HEK293 (cell line): Measurements from ENCODE around the gene MAP3K7CL.
A peak's percentile ranks its signal among the peaks of the same experiment; 100 is the strongest.

Source experiments
- AEBP2 ChIP-seq: fragments of 450-650 bp; formaldehyde crosslinking; IDR thresholded peaks from 2 replicates; pipeline ENCODE4 v1.5.1; 2016; ENCODE audit warnings: missing biosample characterization, missing genetic modification characterization, borderline replicate concordance
- BCL11A ChIP-seq: fragments of 450-650 bp; formaldehyde crosslinking; IDR thresholded peaks from 2 replicates; pipeline ENCODE4 v1.5.1; 2016; ENCODE audit warnings: low read depth, missing biosample characterization, missing genetic modification characterization
- CTCF ChIP-seq: fragments of 450-650 bp; formaldehyde crosslinking; IDR thresholded peaks from 2 replicates; pipeline ENCODE4 v1.5.1; 2016; ENCODE audit warnings: missing biosample characterization, missing genetic modification characterization
- FEZF1 ChIP-seq: fragments of 450-650 bp; formaldehyde crosslinking; IDR thresholded peaks from 2 replicates; pipeline ENCODE4 v1.5.1; 2016; ENCODE audit warnings: missing biosample characterization, missing genetic modification characterization
- KLF16 ChIP-seq: fragments of 450-650 bp; formaldehyde crosslinking; IDR thresholded peaks from 2 replicates; pipeline ENCODE4 v1.5.1; 2017; ENCODE audit warnings: missing biosample characterization, missing genetic modification characterization
- KLF7 ChIP-seq: fragments of 450-650 bp; formaldehyde crosslinking; IDR thresholded peaks from 2 replicates; pipeline ENCODE4 v1.5.1; 2016; ENCODE audit warnings: missing biosample characterization, missing genetic modification characterization, borderline replicate concordance
- MYNN ChIP-seq: fragments of 450-650 bp; formaldehyde crosslinking; IDR thresholded peaks from 2 replicates; pipeline ENCODE4 v1.5.1; 2016; ENCODE audit warnings: missing biosample characterization, missing genetic modification characterization, borderline replicate concordance
- OVOL3 ChIP-seq: fragments of 450-650 bp; formaldehyde crosslinking; IDR thresholded peaks from 2 replicates; pipeline ENCODE4 v1.5.1; 2016; ENCODE audit warnings: missing biosample characterization, missing genetic modification characterization
- REPIN1 ChIP-seq: fragments of 450-650 bp; formaldehyde crosslinking; IDR thresholded peaks from 2 replicates; pipeline ENCODE4 v1.5.1; 2017; ENCODE audit warnings: missing biosample characterization, missing genetic modification characterization, low read depth
- SETDB1 ChIP-seq: IDR thresholded peaks from one replicate; pipeline ENCODE4 v1.6.1; 2017; ENCODE audit warnings: mild to moderate bottlenecking, low read length, moderate library complexity, mixed read lengths; ENCODE audit not compliant: insufficient read length
- ZBTB6 ChIP-seq: fragments of 450-650 bp; formaldehyde crosslinking; IDR thresholded peaks from 2 replicates; pipeline ENCODE4 v1.5.1; 2017; ENCODE audit warnings: missing biosample characterization, missing genetic modification characterization
- ZFP69B ChIP-seq: fragments of 450-650 bp; formaldehyde crosslinking; IDR thresholded peaks from 2 replicates; pipeline ENCODE4 v1.5.1; 2016; ENCODE audit warnings: missing biosample characterization, missing genetic modification characterization
- ZNF221 ChIP-seq: fragments of 450-650 bp; formaldehyde crosslinking; IDR thresholded peaks from 2 replicates; pipeline ENCODE4 v1.5.1; 2017; ENCODE audit warnings: missing biosample characterization, missing genetic modification characterization, borderline replicate concordance
- ZNF239 ChIP-seq: fragments of 450-650 bp; formaldehyde crosslinking; IDR thresholded peaks from 2 replicates; pipeline ENCODE4 v1.5.1; 2016; ENCODE audit warnings: missing biosample characterization, missing genetic modification characterization
- ZNF302 ChIP-seq: fragments of 450-650 bp; formaldehyde crosslinking; IDR thresholded peaks from 2 replicates; pipeline ENCODE4 v1.5.1; 2016; ENCODE audit warnings: missing biosample characterization, missing genetic modification characterization, low read depth
- ZNF398 ChIP-seq: fragments of 450-650 bp; formaldehyde crosslinking; IDR thresholded peaks from 2 replicates; pipeline ENCODE4 v1.5.1; 2017; ENCODE audit warnings: missing biosample characterization, missing genetic modification characterization
- ZNF404 ChIP-seq: fragments of 450-650 bp; formaldehyde crosslinking; IDR thresholded peaks from 2 replicates; pipeline ENCODE4 v1.5.1; 2017; ENCODE audit warnings: missing biosample characterization, missing genetic modification characterization
- ZNF416 ChIP-seq: fragments of 450-650 bp; formaldehyde crosslinking; IDR thresholded peaks from 2 replicates; pipeline ENCODE4 v1.5.1; 2016; ENCODE audit warnings: missing biosample characterization, missing genetic modification characterization
- ZNF518A ChIP-seq: fragments of 450-650 bp; formaldehyde crosslinking; conservative IDR thresholded peaks from 2 replicates; pipeline ENCODE4 v1.5.1; 2016; ENCODE audit warnings: low read depth, missing biosample characterization, missing genetic modification characterization
- ZNF548 ChIP-seq: fragments of 450-650 bp; formaldehyde crosslinking; IDR thresholded peaks from 2 replicates; pipeline ENCODE4 v1.5.1; 2016; ENCODE audit warnings: missing biosample characterization, missing genetic modification characterization
- ZNF639 ChIP-seq: fragments of 450-650 bp; formaldehyde crosslinking; IDR thresholded peaks from 2 replicates; pipeline ENCODE4 v1.5.1; 2016; ENCODE audit warnings: missing biosample characterization, missing genetic modification characterization
- ZNF692 ChIP-seq: fragments of 450-650 bp; formaldehyde crosslinking; IDR thresholded peaks from 2 replicates; pipeline ENCODE4 v1.5.1; 2016; ENCODE audit warnings: missing biosample characterization, missing genetic modification characterization
- ZNF707 ChIP-seq: fragments of 450-650 bp; formaldehyde crosslinking; IDR thresholded peaks from 2 replicates; pipeline ENCODE4 v1.5.1; 2016; ENCODE audit warnings: missing biosample characterization, missing genetic modification characterization
- ZNF768 ChIP-seq: fragments of 450-650 bp; formaldehyde crosslinking; IDR thresholded peaks from 2 replicates; pipeline ENCODE4 v1.5.1; 2018; ENCODE audit warnings: missing biosample characterization, mild to moderate bottlenecking, missing genetic modification characterization
- ZNF830 ChIP-seq: fragments of 450-650 bp; IDR thresholded peaks from 2 replicates; pipeline ENCODE4 v1.5.0; 2018; ENCODE audit warnings: missing biosample characterization, missing genetic modification characterization, low read depth, mild to moderate bottlenecking, moderate library complexity

Gene MAP3K7CL

GRCh38 chr21:29217818-29218291, 87.4 kb downstream of the MAP3K7CL start (continued):
- TF ChIP-seq ZNF707 (tag by site-specific recombination) = no peak
- no peak for TF ChIP-seq ZNF416 (tag by site-specific recombination)
- no peak for TF ChIP-seq CTCF
- no peak for TF ChIP-seq SETDB1
- peak; percentile 94 for TF ChIP-seq ZFP69B (tag by site-specific recombination)
- peak; percentile 86 for TF ChIP-seq KLF16
- no peak for TF ChIP-seq ZNF404 (tag by site-specific recombination)
- peak; percentile 89 for TF ChIP-seq ZNF398 (tag by site-specific recombination)
- peak; percentile 100 for TF ChIP-seq ZNF639 (tag by site-specific recombination)
- peak; percentile 33 for TF ChIP-seq ZBTB6 (tag by site-specific recombination)
- TF ChIP-seq BCL11A (tag by site-specific recombination) = peak; percentile 97
- peak; percentile 95 for TF ChIP-seq ZNF692
- 0 out of 2 replicates have a peak, but pooled peaks have one; percentile 60 for TF ChIP-seq ZNF302 (tag by site-specific recombination)
- no peak; the same call in 1 of the 2 replicates for TF ChIP-seq MYNN (tag by site-specific recombination)
- peak; percentile 25; the same call in 1 of the 2 replicates for TF ChIP-seq AEBP2 (tag by site-specific recombination)
- TF ChIP-seq FEZF1 (tag by site-specific recombination) = peak; percentile 95
- TF ChIP-seq ZNF518A = peak; percentile 80
- no peak for TF ChIP-seq ZNF239
- TF ChIP-seq ZNF548 = no peak; the same call in 1 of the 2 replicates
- peak; percentile 91 for TF ChIP-seq OVOL3 (tag by site-specific recombination)
- TF ChIP-seq ZNF830 = no peak
- TF ChIP-seq REPIN1 (tag by site-specific recombination) = 0 out of 2 replicates have a peak, but pooled peaks have one; percentile 11
- TF ChIP-seq ZNF768 = no peak
- TF ChIP-seq ZNF221 (tag by site-specific recombination) = peak; percentile 81; the same call in 1 of the 2 replicates
- no peak for TF ChIP-seq KLF7 (tag by site-specific recombination)
